ENCODE measurements around the gene SCML1.
"Not testable (repeated sequence)": the region's sequence is repeated elsewhere in the genome, so short reads cannot be mapped to it uniquely, and the experiment has no call there.

SCML1 gene

GRCh38 chrX:17740137-17741122 lies 3.1 kb downstream of the SCML1 start:
- DNase-seq, result no peak

- DNase-seq, result no peak
Observed at GRCh38 chrX:17741123-17741511, 3.8 kb downstream of the SCML1 start.

- no peak for DNase-seq
Observed at GRCh38 chrX:17743913-17744312, 6.6 kb downstream of the SCML1 start.

GRCh38 chrX:17744896-17745523 lies 7.7 kb downstream of the SCML1 start:
- DNase-seq, result no peak

- no peak for DNase-seq
Observed at GRCh38 chrX:17747692-17748091, 10.4 kb downstream of the SCML1 start.

- DNase-seq, result no peak
Observed at GRCh38 chrX:17748684-17749083, 11.4 kb downstream of the SCML1 start.

- DNase-seq, result no peak
Observed at GRCh38 chrX:17750436-17750835, 13.1 kb downstream of the SCML1 start.

- DNase-seq, result no peak
Observed at GRCh38 chrX:17758382-17758781, 21.1 kb downstream of the SCML1 start.

- no peak for DNase-seq
Observed at GRCh38 chrX:17759990-17760389, 22.7 kb downstream of the SCML1 start.

- DNase-seq, result no peak
Observed at GRCh38 chrX:17767734-17768133, 30.4 kb downstream of the SCML1 start.

- DNase-seq, result no peak
Observed at GRCh38 chrX:17768997-17769396, 31.7 kb downstream of the SCML1 start.

- no peak for DNase-seq
Observed at GRCh38 chrX:17769701-17770269, 32.5 kb downstream of the SCML1 start.

GRCh38 chrX:17773221-17773876 lies 36.1 kb downstream of the SCML1 start:
- DNase-seq, result no peak

GRCh38 chrX:17774053-17774452 lies 36.8 kb downstream of the SCML1 start:
- DNase-seq, result no peak

- no peak for DNase-seq
Observed at GRCh38 chrX:17778997-17779396, 41.7 kb downstream of the SCML1 start.

GRCh38 chrX:17779434-17779833 lies 42.1 kb downstream of the SCML1 start:
- no peak for DNase-seq

- not testable (repeated sequence) for DNase-seq
Observed at GRCh38 chrX:17786554-17787347, 49.5 kb downstream of the SCML1 start.

- DNase-seq, result no peak
Observed at GRCh38 chrX:17787557-17787956, 50.3 kb downstream of the SCML1 start.

GRCh38 chrX:17788439-17788838 lies 51.1 kb downstream of the SCML1 start:
- DNase-seq, result no peak

GRCh38 chrX:17788956-17789562 lies 51.8 kb downstream of the SCML1 start:
- no peak for DNase-seq

GRCh38 chrX:17792826-17793225 lies 55.5 kb downstream of the SCML1 start:
- no peak for DNase-seq

- no peak for DNase-seq
Observed at GRCh38 chrX:17798921-17799320, 61.6 kb downstream of the SCML1 start.

Data from SIG-M5 (cell line).